ENCODE results near the gene IL16.
"Not testable (repeated sequence)": the region's sequence is repeated elsewhere in the genome, so short reads cannot be mapped to it uniquely, and the experiment has no call there.

Gene IL16

GRCh38 chr15:81195339-81195864, 1.3 kb upstream of the IL16 start:
- no peaks in the 10 kb centered on the region for H3K27me3 ChIP-seq
- H3K36me3 ChIP-seq: no peaks in the 10 kb centered on the region
- TF ChIP-seq CTCF (IDR thresholded peaks at IDR 0.05): no peak
- H3K4me1 ChIP-seq (ENCODE audit: control insufficient read depth in 1 of 2, insufficient read depth in 1 of 2, low read depth in 1 of 2, low read length in 1 of 2): no peaks in the 10 kb centered on the region
- no peaks in the 10 kb centered on the region for H3K9me3 ChIP-seq
- H3K27ac ChIP-seq: no peak overlapping the region
- no peak overlapping the region for H3K4me3 ChIP-seq (ENCODE audit: low read depth in 1 of 2, low read length in 1 of 2)

GRCh38 chr15:81197255-81197630, 564 bp downstream of the IL16 start:
- H3K4me1 ChIP-seq (ENCODE audit: control insufficient read depth in 1 of 2, insufficient read depth in 1 of 2, low read depth in 1 of 2, low read length in 1 of 2): no peaks in the 10 kb centered on the region
- no peak overlapping the region for H3K27ac ChIP-seq
- no peaks in the 10 kb centered on the region for H3K27me3 ChIP-seq
- no peaks in the 10 kb centered on the region for H3K36me3 ChIP-seq
- H3K9me3 ChIP-seq: no peaks in the 10 kb centered on the region
- no peak overlapping the region for H3K4me3 ChIP-seq (ENCODE audit: low read depth in 1 of 2, low read length in 1 of 2)
- no peak for TF ChIP-seq CTCF (IDR thresholded peaks at IDR 0.05)

GRCh38 chr15:81197688-81198281, 1.1 kb downstream of the IL16 start:
- no peak for TF ChIP-seq CTCF (IDR thresholded peaks at IDR 0.05)
- Histone ChIP-seq H3K27me3 (no peaks in the 10 kb centered on the region), H3K36me3 (no peaks in the 10 kb centered on the region), H3K27ac (no peak overlapping the region), H3K4me3 (ENCODE audit: low read depth in 1 of 2, low read length in 1 of 2) (no peak overlapping the region), H3K9me3 (no peaks in the 10 kb centered on the region), H3K4me1 (ENCODE audit: control insufficient read depth in 1 of 2, insufficient read depth in 1 of 2, low read depth in 1 of 2, low read length in 1 of 2) (no peaks in the 10 kb centered on the region)

- no peaks in the 10 kb centered on the region for H3K4me1 ChIP-seq (ENCODE audit: control insufficient read depth in 1 of 2, insufficient read depth in 1 of 2, low read depth in 1 of 2, low read length in 1 of 2)
- no peak overlapping the region for H3K4me3 ChIP-seq (ENCODE audit: low read depth in 1 of 2, low read length in 1 of 2)
- H3K27ac ChIP-seq: no peak overlapping the region
- H3K27me3 ChIP-seq: no peaks in the 10 kb centered on the region
- no peaks in the 10 kb centered on the region for H3K9me3 ChIP-seq
- TF ChIP-seq CTCF (IDR thresholded peaks at IDR 0.05): no peak
- H3K36me3 ChIP-seq: no peaks in the 10 kb centered on the region
Observed at GRCh38 chr15:81199031-81199779, 2.5 kb downstream of the IL16 start.

GRCh38 chr15:81206018-81206417, 9.3 kb downstream of the IL16 start:
- Histone ChIP-seq H3K36me3 (no peaks in the 10 kb centered on the region), H3K27me3 (no peaks in the 10 kb centered on the region), H3K4me1 (ENCODE audit: control insufficient read depth in 1 of 2, insufficient read depth in 1 of 2, low read depth in 1 of 2, low read length in 1 of 2) (no peaks in the 10 kb centered on the region), H3K9me3 (no peaks in the 10 kb centered on the region), H3K4me3 (ENCODE audit: low read depth in 1 of 2, low read length in 1 of 2) (no peak overlapping the region), H3K27ac (no peak overlapping the region)
- TF ChIP-seq CTCF (IDR thresholded peaks at IDR 0.05): no peak

- not testable (repeated sequence) for H3K9me3 ChIP-seq; H3K4me3 ChIP-seq (ENCODE audit: low read depth in 1 of 2, low read length in 1 of 2); H3K4me1 ChIP-seq (ENCODE audit: control insufficient read depth in 1 of 2, insufficient read depth in 1 of 2, low read depth in 1 of 2, low read length in 1 of 2); H3K27me3 ChIP-seq; H3K27ac ChIP-seq; H3K36me3 ChIP-seq
Observed at GRCh38 chr15:81207987-81208386, 11.3 kb downstream of the IL16 start.

Measured in neutrophil (primary cell).